Measurements from ENCODE around the gene CCDC172.
"Not testable (repeated sequence)": the region's sequence is repeated elsewhere in the genome, so short reads cannot be mapped to it uniquely, and the experiment has no call there.

CCDC172 gene

GRCh38 chr10:116371737-116372136, 47.5 kb downstream of the CCDC172 start:
- H3K36me3 ChIP-seq (ENCODE audit: control insufficient read depth, insufficient read depth, low read length): no peaks in the 10 kb centered on the region
- H3K4me3 ChIP-seq (replicated peaks; ENCODE audit: low read depth, low read length): no peak overlapping the region
- H3K27me3 ChIP-seq (replicated peaks; ENCODE audit: control insufficient read depth, insufficient read depth, low read length): no peaks in the 10 kb centered on the region
- TF ChIP-seq CTCF (IDR thresholded peaks at IDR 0.05; ENCODE audit: insufficient read depth, low read length, poor library complexity, severe bottlenecking): no peak
- no peak for DNase-seq (ENCODE audit: extremely low read depth, insufficient read length)

- Histone ChIP-seq H3K36me3 (ENCODE audit: control insufficient read depth, insufficient read depth, low read length) (no peaks in the 10 kb centered on the region), H3K27me3 (replicated peaks; ENCODE audit: control insufficient read depth, insufficient read depth, low read length) (no peaks in the 10 kb centered on the region), H3K4me3 (replicated peaks; ENCODE audit: low read depth, low read length) (no peak overlapping the region)
- DNase-seq (ENCODE audit: extremely low read depth, insufficient read length): no peak
- no peak for TF ChIP-seq CTCF (IDR thresholded peaks at IDR 0.05; ENCODE audit: insufficient read depth, low read length, poor library complexity, severe bottlenecking)
Measured at GRCh38 chr10:116382290-116382689, 58.0 kb downstream of the CCDC172 start.

GRCh38 chr10:116385311-116385710, 61.1 kb downstream of the CCDC172 start:
- TF ChIP-seq CTCF (IDR thresholded peaks at IDR 0.05; ENCODE audit: insufficient read depth, low read length, poor library complexity, severe bottlenecking): no peak
- Histone ChIP-seq H3K36me3 (ENCODE audit: control insufficient read depth, insufficient read depth, low read length) (no peaks in the 10 kb centered on the region), H3K27me3 (replicated peaks; ENCODE audit: control insufficient read depth, insufficient read depth, low read length) (no peaks in the 10 kb centered on the region), H3K4me3 (replicated peaks; ENCODE audit: low read depth, low read length) (no peak overlapping the region)
- no peak for DNase-seq (ENCODE audit: extremely low read depth, insufficient read length)

GRCh38 chr10:116385994-116386809, 62.0 kb downstream of the CCDC172 start:
- no peak for DNase-seq (ENCODE audit: extremely low read depth, insufficient read length)
- peak; percentile 24 for TF ChIP-seq CTCF (IDR thresholded peaks at IDR 0.05; ENCODE audit: insufficient read depth, low read length, poor library complexity, severe bottlenecking)
- no peaks in the 10 kb centered on the region for H3K36me3 ChIP-seq (ENCODE audit: control insufficient read depth, insufficient read depth, low read length)
- no peaks in the 10 kb centered on the region for H3K27me3 ChIP-seq (replicated peaks; ENCODE audit: control insufficient read depth, insufficient read depth, low read length)
- H3K4me3 ChIP-seq (replicated peaks; ENCODE audit: low read depth, low read length): no peak overlapping the region

- not testable (repeated sequence) for DNase-seq (ENCODE audit: extremely low read depth, insufficient read length); H3K4me3 ChIP-seq (replicated peaks; ENCODE audit: low read depth, low read length)
Measured at GRCh38 chr10:116393246-116393831, 69.1 kb downstream of the CCDC172 start.

DNA sequence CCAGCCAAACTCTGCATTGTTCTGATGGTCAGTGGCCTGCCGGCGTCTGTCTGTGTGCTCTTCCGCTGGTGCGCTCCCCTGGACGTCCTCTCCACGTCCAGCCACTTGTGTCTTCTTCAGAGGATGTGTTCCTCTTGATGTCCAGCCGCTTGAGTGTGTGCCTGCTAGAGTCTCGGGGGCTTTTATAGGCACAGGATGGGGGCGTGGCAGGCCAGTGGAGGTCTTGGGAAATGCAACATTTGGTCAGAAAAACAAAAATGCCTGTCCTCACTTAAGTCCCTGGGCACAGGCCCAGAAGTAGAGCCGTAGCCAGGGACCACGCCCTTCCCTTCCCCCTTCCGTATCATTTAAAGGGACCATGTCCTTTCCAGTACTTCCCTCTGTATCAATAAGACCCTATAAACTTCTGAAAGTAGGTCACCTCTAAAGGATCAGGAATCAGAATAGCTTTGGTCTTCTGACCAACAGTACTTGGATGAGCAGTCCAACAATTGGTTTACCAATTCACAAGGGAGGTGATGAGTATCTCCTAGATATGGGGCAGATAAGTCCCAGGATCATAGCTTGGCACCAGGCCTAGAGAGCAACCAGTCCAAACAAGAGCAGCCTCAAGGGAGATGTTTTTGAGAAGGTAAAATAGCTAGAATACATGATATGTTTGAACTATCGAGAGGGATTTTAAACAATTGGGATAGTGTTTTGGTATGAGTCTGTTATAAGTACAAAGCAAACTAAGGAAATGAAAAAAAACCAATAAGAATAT, 71.2 kb downstream of the CCDC172 start:
- H3K4me3 ChIP-seq (replicated peaks; ENCODE audit: low read depth, low read length): no peak overlapping the region
- no peak for DNase-seq (ENCODE audit: extremely low read depth, insufficient read length)
- H3K36me3 ChIP-seq (ENCODE audit: control insufficient read depth, insufficient read depth, low read length): no peaks in the 10 kb centered on the region
- no peak for TF ChIP-seq CTCF (IDR thresholded peaks at IDR 0.05; ENCODE audit: insufficient read depth, low read length, poor library complexity, severe bottlenecking)
- no peaks in the 10 kb centered on the region for H3K27me3 ChIP-seq (replicated peaks; ENCODE audit: control insufficient read depth, insufficient read depth, low read length)

More at GRCh38 chr10:116393246-116393831, 69.1 kb downstream of the CCDC172 start:
- H3K36me3 ChIP-seq (ENCODE audit: control insufficient read depth, insufficient read depth, low read length); H3K27me3 ChIP-seq (replicated peaks; ENCODE audit: control insufficient read depth, insufficient read depth, low read length): not testable (repeated sequence)

All from GM06990 (cell line).